Measurements from ENCODE around the gene GRAMD4.

GRAMD4 gene

GRCh38 chr22:46657655-46657953 is 37.4 kb downstream of the GRAMD4 start:
- no peak for DNase-seq

DNA sequence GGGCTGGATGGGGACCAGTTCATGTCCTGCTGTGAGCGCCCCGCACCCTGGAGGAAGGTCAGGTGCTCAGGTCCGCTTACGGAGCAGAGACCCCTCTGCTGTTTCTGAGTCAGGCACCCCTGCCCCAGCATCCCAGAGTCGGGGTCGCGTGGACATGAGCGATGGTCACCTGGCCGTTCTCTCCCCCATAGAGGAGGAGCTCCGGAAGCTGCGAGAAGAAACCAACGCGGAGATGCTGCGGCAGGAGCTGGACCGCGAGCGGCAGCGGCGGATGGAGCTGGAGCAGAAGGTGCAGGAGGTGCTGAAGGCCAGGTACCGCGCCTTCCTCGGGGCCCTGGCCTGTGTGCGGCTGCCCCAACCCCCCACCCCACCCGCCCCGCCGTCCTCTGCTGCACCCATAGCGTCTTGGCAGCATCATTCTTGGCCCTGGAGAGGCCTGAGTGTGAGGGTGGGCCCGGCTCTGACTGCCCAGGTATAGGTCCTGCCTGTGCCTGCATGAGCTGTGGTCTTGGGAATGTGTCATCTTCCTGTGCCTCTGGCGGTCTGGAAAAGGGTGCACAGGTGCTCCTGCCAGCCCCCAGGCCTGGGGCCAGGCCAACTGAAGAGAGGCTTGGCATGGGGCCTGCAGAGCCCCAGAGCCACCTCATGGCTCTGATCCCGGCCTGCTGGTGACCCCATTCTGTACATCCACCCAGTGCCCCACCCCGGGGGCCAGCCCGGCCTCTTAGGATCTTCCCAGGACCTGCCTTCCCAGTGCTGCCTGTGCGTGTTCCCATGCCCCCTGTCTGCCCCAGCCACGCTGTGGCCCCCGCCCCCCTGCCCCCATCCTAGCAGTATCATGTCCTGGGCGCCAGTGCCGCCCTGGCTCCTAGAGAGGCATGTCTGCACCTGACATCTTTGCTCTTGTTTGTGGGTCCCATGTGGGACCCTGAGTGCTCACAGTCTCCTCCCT is 38.1 kb downstream of the GRAMD4 start:
- no peak for DNase-seq

DNA sequence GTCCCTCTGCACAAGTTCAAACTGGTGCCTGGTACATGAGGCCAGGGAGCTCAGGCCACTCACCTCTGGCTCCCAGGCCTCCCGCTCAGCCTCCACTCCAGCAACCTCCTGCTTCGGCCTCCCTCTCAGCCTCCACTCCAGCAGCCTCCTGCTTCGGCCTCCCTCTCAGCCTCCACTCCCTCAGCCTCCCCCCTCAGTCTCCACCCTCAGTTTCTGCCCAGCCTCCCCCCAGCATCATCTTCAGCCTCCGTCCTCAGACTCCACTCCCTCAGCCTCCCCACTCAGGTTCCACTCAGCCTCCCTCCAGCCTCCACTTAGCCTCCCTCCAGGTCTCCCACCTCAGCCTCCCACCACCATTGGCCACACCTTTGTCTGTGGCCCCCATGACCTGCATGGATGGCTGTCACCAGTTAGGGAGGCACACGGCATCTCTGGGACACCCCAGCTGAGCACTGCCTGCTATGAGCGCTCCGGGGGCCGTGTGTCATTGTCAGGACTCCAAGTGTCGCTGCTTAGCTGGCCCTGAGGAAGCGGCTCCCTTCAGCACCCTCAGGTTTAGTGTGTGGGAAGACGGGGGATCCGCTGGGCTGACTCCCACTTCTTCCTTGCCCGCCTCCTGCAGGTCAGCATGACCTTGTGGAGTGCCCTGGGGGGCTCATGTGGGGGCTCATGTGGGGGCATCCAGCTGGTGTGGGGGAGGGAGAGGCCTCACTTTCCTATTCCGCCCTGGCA is 39.0 kb downstream of the GRAMD4 start:
- no peak for DNase-seq

GRCh38 chr22:46659791-46660186 is 39.6 kb downstream of the GRAMD4 start:
- DNase-seq = no peak

DNA sequence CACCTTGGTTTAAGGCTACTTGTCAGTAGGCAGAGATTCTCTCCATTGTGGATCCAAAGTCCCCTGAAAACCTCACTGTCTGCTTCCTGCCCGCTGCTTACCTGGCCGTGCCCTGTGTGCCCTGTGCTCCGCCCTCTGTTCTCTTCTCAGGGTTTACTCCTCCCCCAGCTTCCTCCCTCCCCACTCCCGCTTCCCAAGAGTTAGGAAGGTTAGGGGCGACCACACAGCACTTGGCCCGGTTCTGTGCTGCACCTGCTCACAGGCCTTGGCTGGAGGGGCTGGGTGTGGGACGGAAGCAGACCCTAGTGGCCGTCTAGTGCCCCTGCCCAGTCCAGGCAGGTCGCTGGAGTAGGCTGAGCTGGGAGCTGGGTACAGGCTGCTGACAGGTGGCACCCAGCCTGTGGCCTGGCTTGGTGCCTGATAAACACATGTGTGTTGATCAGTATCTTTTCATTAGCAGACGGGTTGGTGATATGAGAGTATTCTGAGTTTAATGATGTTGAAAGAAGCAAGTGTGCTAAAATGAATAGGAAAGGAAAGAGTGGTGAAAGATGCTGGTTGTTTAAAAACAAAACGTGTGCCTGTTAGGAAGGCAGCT is 40.5 kb downstream of the GRAMD4 start:
- no peak for DNase-seq

GRCh38 chr22:46661221-46661851 is 41.1 kb downstream of the GRAMD4 start:
- DNase-seq = no peak

DNA sequence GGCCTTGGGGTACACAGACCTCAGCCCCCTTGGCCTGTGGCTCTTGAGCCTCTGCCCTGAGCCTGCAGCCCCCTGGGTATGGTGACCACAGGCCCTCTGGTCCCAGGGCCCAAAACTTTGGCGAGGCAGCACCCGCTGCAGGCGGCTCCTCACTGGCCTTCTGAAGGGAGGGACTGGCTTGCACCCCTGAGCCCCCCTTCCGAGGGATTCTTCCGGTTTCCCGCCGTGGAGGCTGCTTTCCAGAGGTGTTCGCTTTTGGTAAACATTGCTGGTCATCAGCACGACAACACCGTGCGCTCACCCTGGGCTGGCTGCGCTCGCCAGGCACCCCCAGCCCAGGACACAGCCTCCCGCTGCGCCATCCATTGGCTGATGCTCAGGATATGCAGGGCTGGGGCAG is 42.0 kb downstream of the GRAMD4 start:
- DNase-seq = no peak

GRCh38 chr22:46663001-46663400 is 42.8 kb downstream of the GRAMD4 start:
- no peak for DNase-seq

- DNase-seq = no peak
Observed at GRCh38 chr22:46663436-46664100, 43.4 kb downstream of the GRAMD4 start.

GRCh38 chr22:46664301-46664855 is 44.2 kb downstream of the GRAMD4 start:
- no peak for DNase-seq

GRCh38 chr22:46665151-46665695 is 45.0 kb downstream of the GRAMD4 start:
- DNase-seq = no peak

DNA sequence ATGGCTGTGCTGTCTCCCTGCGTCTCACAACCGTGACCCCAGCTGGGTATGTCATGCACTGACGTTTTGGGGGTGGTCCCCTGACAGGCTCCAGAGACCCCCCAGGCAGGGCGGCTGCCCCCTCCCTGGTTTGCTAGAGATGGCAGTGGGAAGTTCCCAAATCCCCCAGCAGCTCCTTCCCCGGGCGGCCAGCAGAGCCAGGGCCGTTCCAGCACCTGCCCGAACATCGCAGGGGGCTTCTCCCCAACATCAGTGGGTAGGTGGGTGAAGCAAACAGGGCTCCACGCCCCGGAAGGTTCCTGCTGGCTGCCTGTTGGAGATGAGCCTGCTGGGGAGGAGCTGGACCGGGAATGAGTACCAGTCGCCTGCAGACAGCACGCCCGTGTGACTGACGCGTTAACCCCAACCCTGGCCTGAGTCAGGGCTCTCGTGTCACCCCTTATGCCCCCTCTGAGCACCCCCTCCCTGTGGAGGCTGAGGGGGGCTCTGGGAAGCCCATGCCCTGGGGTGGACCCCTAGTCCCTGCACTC is 45.6 kb downstream of the GRAMD4 start:
- no peak for DNase-seq

GRCh38 chr22:46666577-46667244 is 46.5 kb downstream of the GRAMD4 start:
- DNase-seq = no peak

DNA sequence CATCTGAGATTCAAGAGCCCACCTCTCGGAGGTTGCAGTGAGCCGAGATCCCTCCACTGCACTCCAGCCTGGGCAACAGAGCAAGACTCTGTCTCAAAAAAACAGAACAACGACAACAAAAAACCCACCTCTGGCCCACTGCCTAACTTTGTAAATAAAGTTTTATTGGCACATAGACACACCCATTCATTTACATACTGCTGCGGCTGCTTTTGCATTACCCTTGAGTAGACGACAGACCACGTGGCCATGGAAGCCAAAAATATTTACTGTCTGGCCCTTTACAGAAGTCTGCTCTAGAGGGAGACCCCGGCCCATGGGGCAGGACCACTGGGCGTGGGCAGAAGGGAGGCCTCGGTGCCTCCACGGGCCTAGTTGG is 47.0 kb downstream of the GRAMD4 start:
- no peak for DNase-seq

DNA sequence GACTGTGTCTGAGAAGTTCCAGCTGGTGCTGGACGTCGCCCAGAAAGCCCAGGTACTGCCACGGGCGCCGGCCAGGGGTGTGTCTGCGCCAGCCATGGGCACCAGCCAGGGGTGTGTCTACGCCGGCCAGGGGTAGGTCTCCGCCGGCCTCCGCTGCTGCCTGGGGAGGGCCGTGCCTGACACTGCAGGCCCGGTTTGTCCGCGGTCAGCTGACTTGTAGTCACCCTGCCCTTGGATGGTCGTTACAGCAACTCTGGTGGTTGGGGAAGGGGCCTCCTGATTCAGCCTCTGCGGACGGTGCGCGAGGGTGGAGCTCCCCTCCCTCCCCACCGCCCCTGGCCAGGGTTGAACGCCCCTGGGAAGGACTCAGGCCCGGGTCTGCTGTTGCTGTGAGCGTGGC is 47.9 kb downstream of the GRAMD4 start:
- DNase-seq = no peak

DNA sequence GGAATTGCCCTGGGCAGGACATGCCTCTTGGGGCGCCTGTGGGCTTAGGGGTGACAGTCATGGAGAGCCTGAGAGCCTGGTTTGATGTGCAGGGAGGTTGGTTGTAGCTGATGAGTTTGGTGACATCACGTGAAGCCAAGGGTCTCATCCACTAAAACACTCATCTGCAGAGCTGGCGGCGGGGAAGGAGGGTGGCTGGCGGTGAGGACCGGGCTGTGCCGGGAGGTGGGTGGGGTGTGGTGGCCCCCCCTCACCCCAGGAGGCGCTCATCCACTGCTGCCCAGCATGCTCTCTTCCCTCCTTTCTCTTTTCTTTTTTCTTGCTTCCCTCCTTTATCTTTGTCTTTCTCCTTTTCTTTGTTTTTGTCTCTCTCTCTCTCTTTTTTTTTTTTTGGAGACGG is 49.0 kb downstream of the GRAMD4 start:
- DNase-seq = no peak

- no peak for DNase-seq
Observed at GRCh38 chr22:46671824-46672432, 51.7 kb downstream of the GRAMD4 start.

GRCh38 chr22:46672731-46673130 is 52.5 kb downstream of the GRAMD4 start:
- DNase-seq = no peak

DNA sequence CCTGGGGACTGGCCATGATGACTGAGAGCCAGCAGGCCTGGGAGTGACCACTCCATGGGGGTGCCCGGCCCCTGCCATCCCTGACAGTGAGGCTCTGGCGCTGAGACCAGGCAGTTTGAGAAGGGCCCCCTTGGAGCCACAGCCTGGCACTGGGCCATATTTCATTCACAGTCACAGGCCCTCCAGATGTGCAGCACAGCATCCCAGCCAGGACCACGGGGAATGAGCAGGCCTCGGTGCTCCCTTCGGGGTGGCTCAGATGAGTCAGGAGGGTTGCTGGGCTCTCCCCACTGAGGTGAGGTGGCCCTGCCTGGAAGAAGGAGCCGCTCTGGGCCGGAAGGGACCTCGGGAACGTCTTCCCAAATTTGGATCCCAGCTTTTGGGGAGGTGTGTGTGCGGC is 53.0 kb downstream of the GRAMD4 start:
- no peak for DNase-seq

- DNase-seq = peak in 3 of 4 experiments; percentile 36 to 49 (median 37)
Observed at GRCh38 chr22:46673662-46674236, 53.6 kb downstream of the GRAMD4 start.
